IgD-negative memory B cell (primary cell): ENCODE measurements around the gene DIS3L2. TPM values are rescaled to one million over a fixed set of nuclear protein-coding genes. Genes with fewer than 3 reads are reported as not detected.

Source experiments
- H3K27ac Mint-ChIP-seq, 3 donors: one replicate each; pipeline ENCODE4 v1.8.0; 2020 to 2022; ENCODE audit warnings: mild to moderate bottlenecking in 3 of 3, mixed read lengths in 3 of 3, moderate library complexity in 1 of 3
- H3K27me3 Mint-ChIP-seq: one replicate; pipeline ENCODE4 v1.8.0; 2021; ENCODE audit warnings: mixed read lengths
- H3K36me3 Mint-ChIP-seq: one replicate; pipeline ENCODE4 v1.8.0; 2020; ENCODE audit warnings: mild to moderate bottlenecking, mixed read lengths
- H3K4me1 Mint-ChIP-seq, 3 donors: one replicate each; pipeline ENCODE4 v1.8.0; 2020 to 2022; ENCODE audit warnings: mixed read lengths in 3 of 3, mild to moderate bottlenecking in 1 of 3
- H3K4me3 Mint-ChIP-seq, 4 donors: one replicate each; pipeline ENCODE4 v1.8.0; 2020 to 2022; ENCODE audit warnings: mild to moderate bottlenecking in 4 of 4, mixed read lengths in 4 of 4, moderate library complexity in 3 of 4
- H3K9me3 Mint-ChIP-seq, 3 donors: one replicate each; pipeline ENCODE4 v1.8.0; 2020 to 2021; ENCODE audit warnings: mixed read lengths in 3 of 3, mild to moderate bottlenecking in 1 of 3
- polyA plus RNA-seq: library from polyadenylated mRNA; unstranded; fragments of 300-500 nt; fragmentation: Illumina TruSeq; gene quantifications from one replicate; pipeline ENCODE4 v1.2.3, GENCODE V29; 2021

Gene DIS3L2
- polyA plus RNA-seq, 1 donor from 2014 or later, result 21.7 TPM

GRCh38 chr2:232075859-232076258, 114.3 kb downstream of the DIS3L2 start:
- H3K27ac Mint-ChIP-seq, result no peak overlapping the region
- no peaks in the 10 kb centered on the region for H3K9me3 Mint-ChIP-seq
- H3K36me3 Mint-ChIP-seq, result peaks cover 8% of the 10 kb centered on the region
- no peak overlapping the region for H3K4me3 Mint-ChIP-seq
- H3K4me1 Mint-ChIP-seq, result peaks cover 14 to 33% (median 30%) of the 10 kb centered on the region in 3 donors
- no peaks in the 10 kb centered on the region for H3K27me3 Mint-ChIP-seq

DNA sequence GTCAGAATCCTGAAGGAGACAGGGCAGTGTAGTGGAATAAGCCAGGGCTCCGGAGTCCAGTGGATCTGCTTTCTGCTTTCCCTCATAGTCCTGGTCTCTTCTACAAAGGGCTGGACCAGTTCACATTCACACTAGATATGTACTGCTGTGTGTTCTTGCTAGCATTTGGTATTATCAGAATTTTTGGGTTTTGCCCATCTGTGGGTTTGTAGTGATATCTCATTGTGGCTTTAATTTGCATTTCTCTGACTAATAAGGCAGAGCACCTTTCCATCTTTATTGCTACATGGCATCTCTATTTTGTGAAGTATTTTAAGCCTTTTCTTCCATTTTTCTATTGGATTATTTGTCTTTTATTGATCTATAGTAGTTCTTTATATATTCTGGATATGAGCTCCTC, 114.8 kb downstream of the DIS3L2 start:
- Mint-ChIP-seq H3K36me3 (peaks cover 9% of the 10 kb centered on the region), H3K27ac (no peak overlapping the region), H3K4me3 (no peak overlapping the region), H3K9me3 (peaks cover 0 to 2% (median 0%) of the 10 kb centered on the region in 3 donors), H3K27me3 (no peaks in the 10 kb centered on the region), H3K4me1 (peaks cover 12 to 33% (median 27%) of the 10 kb centered on the region in 3 donors)

DNA sequence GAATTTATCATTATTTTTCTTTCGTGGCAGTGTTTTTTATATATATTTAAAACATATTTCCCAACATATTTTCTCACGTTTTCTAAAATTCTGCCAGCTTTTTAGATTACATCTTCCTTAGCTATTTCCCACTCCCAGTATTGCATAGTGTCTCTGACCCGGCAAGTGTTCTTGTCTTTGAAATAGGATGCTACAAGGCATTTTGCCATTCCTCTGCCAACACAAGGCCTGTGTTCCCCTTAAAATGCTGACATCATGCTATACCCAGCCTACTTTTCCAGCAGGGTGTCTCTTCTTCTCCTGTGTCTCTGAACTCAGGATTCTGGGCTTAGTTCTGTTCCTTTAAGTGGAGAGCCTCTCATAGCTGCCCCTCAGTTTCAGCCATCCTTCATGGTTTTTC, 115.2 kb downstream of the DIS3L2 start:
- Mint-ChIP-seq H3K27me3 (no peaks in the 10 kb centered on the region), H3K4me3 (no peak overlapping the region), H3K36me3 (peaks cover 10% of the 10 kb centered on the region), H3K9me3 (peaks cover 0 to 3% (median 0%) of the 10 kb centered on the region in 3 donors), H3K4me1 (peaks cover 9 to 30% (median 23%) of the 10 kb centered on the region in 3 donors), H3K27ac (no peak overlapping the region)

DNA sequence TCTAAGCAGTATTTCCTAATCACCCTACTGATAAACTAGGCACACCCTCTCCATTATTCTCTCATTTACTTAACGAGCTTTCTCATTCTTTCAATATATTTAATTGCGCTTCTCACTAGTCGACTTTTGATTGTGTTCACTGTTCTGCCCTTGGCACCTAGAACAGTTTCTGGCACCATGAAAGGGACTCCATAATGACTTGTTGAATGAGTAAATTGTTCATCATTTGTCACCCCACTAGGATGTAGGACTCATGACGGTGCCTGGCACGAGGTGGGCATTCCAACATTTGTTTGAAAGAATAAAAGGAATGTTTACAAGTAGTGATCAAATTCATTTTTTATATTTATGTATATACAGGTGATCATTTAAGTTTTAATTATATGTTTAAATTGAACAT, 123.7 kb downstream of the DIS3L2 start:
- Mint-ChIP-seq H3K4me3 (no peak overlapping the region), H3K9me3 (peaks cover 3 to 6% (median 3%) of the 10 kb centered on the region in 3 donors), H3K36me3 (peaks cover 12% of the 10 kb centered on the region), H3K27me3 (no peaks in the 10 kb centered on the region), H3K4me1 (peaks cover 0 to 2% (median 0%) of the 10 kb centered on the region in 3 donors), H3K27ac (no peak overlapping the region)

DNA sequence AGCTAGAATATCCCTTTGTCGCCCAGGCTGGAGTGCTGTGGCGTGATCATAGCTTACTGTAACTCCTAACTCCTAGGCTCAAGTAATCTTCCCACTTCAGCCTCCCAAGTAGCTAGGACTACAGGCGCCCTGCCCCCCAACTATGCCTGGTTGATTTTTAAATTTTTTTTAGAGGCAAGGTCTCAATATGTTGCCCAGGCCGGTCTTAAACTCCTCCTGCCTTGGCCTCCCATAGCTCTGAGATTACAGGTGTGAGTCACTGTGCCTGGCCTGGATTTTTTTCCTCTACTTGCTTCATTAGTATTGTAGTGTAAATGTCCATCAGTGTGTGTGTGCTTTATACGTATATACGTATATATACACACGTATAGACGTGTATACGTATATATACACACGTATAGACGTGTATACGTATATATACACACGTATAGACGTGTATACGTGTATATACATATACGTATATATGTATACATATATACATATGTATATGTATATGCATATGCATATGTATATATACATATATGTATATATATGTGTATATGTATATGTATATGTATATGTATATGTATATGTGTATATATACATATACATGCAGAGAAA, 124.4 kb downstream of the DIS3L2 start:
- Mint-ChIP-seq H3K4me1 (peaks cover 0 to 2% (median 0%) of the 10 kb centered on the region in 3 donors), H3K9me3 (peaks cover 3 to 6% (median 3%) of the 10 kb centered on the region in 3 donors), H3K27me3 (no peaks in the 10 kb centered on the region), H3K4me3 (no peak overlapping the region), H3K27ac (no peak overlapping the region), H3K36me3 (peaks cover 12% of the 10 kb centered on the region)

- Mint-ChIP-seq H3K27ac (no peak overlapping the region), H3K9me3 (peaks cover 0 to 11% (median 3%) of the 10 kb centered on the region in 3 donors), H3K4me1 (peaks cover 2 to 3% (median 3%) of the 10 kb centered on the region in 3 donors), H3K4me3 (no peak overlapping the region), H3K27me3 (no peaks in the 10 kb centered on the region), H3K36me3 (peaks cover 21% of the 10 kb centered on the region)
Measured at GRCh38 chr2:232088771-232089170, 127.3 kb downstream of the DIS3L2 start.

DNA sequence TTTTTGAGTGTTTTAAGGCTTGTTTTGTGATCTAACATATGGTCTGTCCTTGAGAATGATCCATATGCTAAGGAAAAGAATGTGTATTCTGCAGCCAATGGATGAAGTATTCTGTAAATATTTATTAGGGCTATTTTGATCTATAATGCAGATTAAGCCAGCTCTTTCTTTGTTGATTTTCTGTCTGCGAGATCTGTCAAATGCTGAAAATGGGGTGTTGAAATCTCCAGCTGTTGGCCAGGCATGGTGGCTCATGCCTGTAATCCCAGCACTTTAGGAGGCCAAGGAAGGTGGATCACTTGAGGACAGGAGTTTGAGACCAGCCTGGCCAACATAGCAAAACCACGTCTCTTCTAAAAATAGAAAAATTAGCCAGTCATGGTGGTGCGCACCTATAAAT, 132.7 kb downstream of the DIS3L2 start:
- Mint-ChIP-seq H3K27ac (no peak overlapping the region), H3K4me1 (peaks cover 2 to 8% (median 2%) of the 10 kb centered on the region in 3 donors), H3K4me3 (no peak overlapping the region), H3K36me3 (peaks cover 45% of the 10 kb centered on the region), H3K9me3 (peaks cover 3 to 40% (median 21%) of the 10 kb centered on the region in 3 donors), H3K27me3 (no peaks in the 10 kb centered on the region)

GRCh38 chr2:232094883-232095282, 133.4 kb downstream of the DIS3L2 start:
- Mint-ChIP-seq H3K36me3 (peaks cover 41% of the 10 kb centered on the region), H3K27me3 (no peaks in the 10 kb centered on the region), H3K9me3 (peaks cover 3 to 45% (median 21%) of the 10 kb centered on the region in 3 donors), H3K4me3 (peak overlapping the region in 1 of 4 donors; percentile 59), H3K4me1 (peaks cover 2 to 8% (median 2%) of the 10 kb centered on the region in 3 donors), H3K27ac (no peak overlapping the region)

- no peak overlapping the region for H3K27ac Mint-ChIP-seq
- peaks cover 32% of the 10 kb centered on the region for H3K36me3 Mint-ChIP-seq
- H3K4me3 Mint-ChIP-seq, result peak overlapping the region in 1 of 4 donors; percentile 82
- peaks cover 3 to 39% (median 21%) of the 10 kb centered on the region in 3 donors for H3K9me3 Mint-ChIP-seq
- H3K4me1 Mint-ChIP-seq, result peaks cover 1 to 11% (median 6%) of the 10 kb centered on the region in 3 donors
- H3K27me3 Mint-ChIP-seq, result no peaks in the 10 kb centered on the region
Measured at GRCh38 chr2:232097260-232097659, 135.7 kb downstream of the DIS3L2 start.

GRCh38 chr2:232097758-232098157, 136.2 kb downstream of the DIS3L2 start:
- Mint-ChIP-seq H3K9me3 (peaks cover 3 to 36% (median 21%) of the 10 kb centered on the region in 3 donors), H3K4me1 (peaks cover 3 to 13% (median 8%) of the 10 kb centered on the region in 3 donors), H3K27ac (no peak overlapping the region), H3K27me3 (no peaks in the 10 kb centered on the region), H3K36me3 (peaks cover 30% of the 10 kb centered on the region), H3K4me3 (no peak overlapping the region)

DNA sequence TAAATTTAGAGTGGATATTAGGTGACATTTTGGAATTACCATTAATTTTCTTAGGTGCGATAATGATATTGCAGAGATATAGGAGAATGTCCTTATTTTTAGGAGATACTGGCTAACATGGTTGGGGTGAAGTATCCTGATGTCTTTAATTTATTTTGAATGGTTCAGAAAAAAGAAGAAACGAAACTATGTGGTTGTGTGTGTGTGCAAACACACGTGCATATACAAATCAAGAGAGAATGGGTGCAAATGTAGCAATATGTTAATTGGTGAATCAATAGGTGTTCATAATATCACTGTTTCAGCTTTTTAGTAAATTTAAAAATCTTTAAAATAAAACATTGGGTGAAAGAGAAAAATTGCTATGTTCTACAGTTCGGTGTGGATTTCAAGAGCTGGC, 140.9 kb downstream of the DIS3L2 start:
- Mint-ChIP-seq H3K27me3 (no peaks in the 10 kb centered on the region), H3K36me3 (peaks cover 9% of the 10 kb centered on the region)

GRCh38 chr2:232103140-232103737, 141.7 kb downstream of the DIS3L2 start:
- H3K36me3 Mint-ChIP-seq, result peaks cover 5% of the 10 kb centered on the region
- no peak overlapping the region for H3K27ac Mint-ChIP-seq
- H3K27me3 Mint-ChIP-seq, result no peaks in the 10 kb centered on the region
- H3K9me3 Mint-ChIP-seq, result peaks cover 0 to 4% (median 4%) of the 10 kb centered on the region in 3 donors
- no peak overlapping the region for H3K4me3 Mint-ChIP-seq
- H3K4me1 Mint-ChIP-seq, result peaks cover 5 to 12% (median 7%) of the 10 kb centered on the region in 3 donors

More for the DNA sequence above, 140.9 kb downstream of the DIS3L2 start:
- no peak overlapping the region for H3K4me3 Mint-ChIP-seq
- no peak overlapping the region for H3K27ac Mint-ChIP-seq
- peaks cover 3 to 12% (median 7%) of the 10 kb centered on the region in 3 donors for H3K4me1 Mint-ChIP-seq
- H3K9me3 Mint-ChIP-seq, result peaks cover 0 to 4% (median 4%) of the 10 kb centered on the region in 3 donors

DNA sequence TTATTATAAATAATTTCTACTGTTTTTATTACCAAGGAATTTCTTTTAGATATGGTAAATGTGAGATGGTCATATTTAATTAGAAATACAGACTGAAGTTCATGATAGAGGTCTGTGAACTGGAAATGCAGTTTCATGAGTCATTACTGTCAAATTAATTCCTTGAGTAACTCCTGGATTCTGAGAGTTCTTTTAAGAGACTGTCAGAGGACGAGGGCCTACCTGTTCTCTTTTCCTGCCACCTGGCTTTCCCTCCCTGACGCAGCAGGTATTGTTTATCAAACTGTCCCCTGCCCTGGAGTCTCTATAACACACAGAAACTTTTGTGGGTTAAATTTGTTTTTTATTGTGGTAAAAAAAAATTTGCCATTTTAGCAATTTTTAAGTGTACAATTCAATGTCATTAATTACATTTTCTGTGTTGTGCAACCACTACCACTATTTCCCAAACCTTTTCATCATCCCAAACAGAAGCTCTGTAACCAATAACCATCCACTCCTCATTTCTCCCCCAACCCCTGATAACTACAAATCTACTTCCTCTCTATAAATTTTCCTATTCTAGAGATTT, 142.6 kb downstream of the DIS3L2 start:
- H3K27me3 Mint-ChIP-seq, result no peaks in the 10 kb centered on the region

GRCh38 chr2:232111551-232111950, 150.0 kb downstream of the DIS3L2 start:
- peaks cover 0 to 2% (median 0%) of the 10 kb centered on the region in 3 donors for H3K9me3 Mint-ChIP-seq
- no peaks in the 10 kb centered on the region for H3K27me3 Mint-ChIP-seq
- H3K36me3 Mint-ChIP-seq, result no peaks in the 10 kb centered on the region
- H3K27ac Mint-ChIP-seq, result no peak overlapping the region
- H3K4me1 Mint-ChIP-seq, result peaks cover 0 to 3% (median 2%) of the 10 kb centered on the region in 3 donors
- no peak overlapping the region for H3K4me3 Mint-ChIP-seq

More for the DNA sequence above, 142.6 kb downstream of the DIS3L2 start:
- peaks cover 5 to 12% (median 7%) of the 10 kb centered on the region in 3 donors for H3K4me1 Mint-ChIP-seq
- H3K4me3 Mint-ChIP-seq, result no peak overlapping the region
- H3K36me3 Mint-ChIP-seq, result peaks cover 4% of the 10 kb centered on the region
- H3K27ac Mint-ChIP-seq, result no peak overlapping the region
- peaks cover 0 to 4% (median 1%) of the 10 kb centered on the region in 3 donors for H3K9me3 Mint-ChIP-seq

GRCh38 chr2:232113821-232114220, 152.3 kb downstream of the DIS3L2 start:
- Mint-ChIP-seq H3K36me3 (no peaks in the 10 kb centered on the region), H3K27me3 (no peaks in the 10 kb centered on the region), H3K4me3 (no peak overlapping the region), H3K4me1 (no peaks in the 10 kb centered on the region), H3K27ac (no peak overlapping the region), H3K9me3 (peaks cover 0 to 2% (median 0%) of the 10 kb centered on the region in 3 donors)
